ENCODE data around the gene NFRKB. TPM values are rescaled to one million over a fixed set of nuclear protein-coding genes. Genes with fewer than 3 reads are reported as not detected.
A peak's percentile ranks its signal among the peaks of the same experiment; 100 is the strongest.

Gene NFRKB
- total RNA-seq, 1 experiment from 2014 or later = 25.7 TPM

GRCh38 chr11:129846508-129847335 is 48.7 kb downstream of the NFRKB start:
- peak; percentile 96 for DNase-seq (ENCODE audit: low read depth)

Other genes with a start within 250 kb of the NFRKB start
- not detected in 2 replicates for gene TMEM45B, start 79.7 kb downstream of the NFRKB start, total RNA-seq (2014; rRNA removed)
- gene PRDM10, start 107.3 kb upstream of the NFRKB start, total RNA-seq (2014; rRNA removed) = 5.6 and 7.2 TPM in 2 replicates
- gene APLP2, start 174.3 kb upstream of the NFRKB start, total RNA-seq (2014; rRNA removed) = 220 and 259 TPM in 2 replicates